Stomach (tissue), 4 donors: ENCODE data around the gene MYOZ2.

ENCODE experiments used
- CTCF ChIP-seq, 7 experiments: fragments of 450-650 bp in 4 of 7; fragments of 200-600 bp in 3 of 7; sonication (generic) in 3 of 7; IDR thresholded peaks; one replicate each; pipeline ENCODE4 v1.5.1; 2016 to 2019; ENCODE audit warnings: antibody characterized with exemption in 7 of 7, control low read depth in 2 of 7, mild to moderate bottlenecking in 1 of 7
- EP300 ChIP-seq: sonication (generic); formaldehyde crosslinking; IDR thresholded peaks from one replicate; pipeline ENCODE4 v1.6.1; 2017; ENCODE audit warnings: antibody characterized with exemption
- POLR2AphosphoS5 ChIP-seq, 3 donors: sonication (generic); formaldehyde crosslinking; IDR thresholded peaks; one replicate each; pipeline ENCODE4 v1.6.1; 2016; ENCODE audit warnings: antibody characterized with exemption in 3 of 3

- no peak for TF ChIP-seq CTCF (IDR thresholded peaks at IDR 0.05)
- TF ChIP-seq POLR2AphosphoS5 (IDR thresholded peaks at IDR 0.05), result no peak
- TF ChIP-seq EP300, result no peak
These were observed 19.6 kb upstream of the MYOZ2 start for GRCh38 chr4:119116021-119116420.
